GM21381 (cell line): ENCODE measurements around the gene CARD9.

Experiments used
- ATAC-seq: cut with Tn5 transposase; IDR thresholded peaks from one replicate; pipeline ENCODE4 v1.9.1; 2021; ENCODE audit warnings: mild to moderate bottlenecking, moderate library complexity; ENCODE audit not compliant: unreplicated experiment

The CARD9 gene

GRCh38 chr9:136337416-136338395 is 35.8 kb downstream of the CARD9 start:
- ATAC-seq: no peak

DNA sequence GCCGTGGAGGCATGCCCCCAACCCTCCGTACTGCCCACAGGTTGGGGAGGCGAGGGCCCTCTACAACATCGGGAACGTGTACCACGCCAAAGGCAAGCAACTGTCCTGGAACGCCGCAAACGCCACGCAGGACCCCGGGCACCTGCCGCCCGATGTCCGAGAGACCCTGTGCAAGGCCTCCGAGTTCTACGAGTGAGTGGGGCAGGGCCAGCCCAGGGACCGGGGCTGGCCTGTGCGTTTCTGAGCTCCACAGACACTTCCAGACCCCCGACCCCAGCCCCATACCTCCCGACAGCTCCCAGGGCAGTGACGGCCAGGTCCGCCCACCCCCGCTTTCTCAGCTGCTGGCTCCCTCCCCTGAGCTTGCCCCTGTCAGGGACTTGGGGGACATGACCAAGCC is 36.6 kb downstream of the CARD9 start:
- no peak for ATAC-seq

DNA sequence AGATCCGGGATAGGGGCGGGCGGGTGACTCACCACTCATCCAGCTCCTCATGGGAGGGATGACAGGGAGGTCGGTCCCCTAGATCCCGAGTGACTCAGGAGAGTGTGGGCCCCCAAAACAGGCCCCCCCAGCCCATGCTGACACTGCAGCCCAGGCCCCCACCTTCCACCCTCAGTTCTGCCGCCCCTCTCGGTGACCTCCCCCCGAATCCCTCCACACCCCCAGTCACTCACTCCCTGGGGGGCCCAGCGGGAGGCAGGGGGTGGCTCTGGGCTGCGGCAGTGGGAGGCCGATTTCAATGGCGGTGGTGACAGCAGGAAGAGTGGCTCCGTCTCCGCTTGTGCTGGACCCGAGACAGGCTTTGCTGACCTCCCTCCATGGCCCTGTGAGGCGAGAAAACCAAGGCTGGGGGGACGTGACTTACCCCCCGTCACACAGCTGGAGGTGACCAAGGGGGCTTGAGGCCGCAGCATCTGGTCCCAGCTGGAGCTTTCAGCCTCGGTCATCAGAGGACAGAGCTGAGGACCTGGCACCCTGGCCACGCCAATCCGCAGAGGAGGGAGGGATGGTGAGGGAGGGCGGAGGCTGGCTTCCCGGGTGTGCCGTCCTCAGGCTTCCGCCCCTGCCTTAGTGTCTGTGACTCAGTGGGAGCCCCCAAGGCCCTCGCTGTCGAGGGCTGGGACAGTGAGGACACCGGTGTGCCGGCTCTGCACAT is 37.2 kb downstream of the CARD9 start:
- no peak for ATAC-seq

DNA sequence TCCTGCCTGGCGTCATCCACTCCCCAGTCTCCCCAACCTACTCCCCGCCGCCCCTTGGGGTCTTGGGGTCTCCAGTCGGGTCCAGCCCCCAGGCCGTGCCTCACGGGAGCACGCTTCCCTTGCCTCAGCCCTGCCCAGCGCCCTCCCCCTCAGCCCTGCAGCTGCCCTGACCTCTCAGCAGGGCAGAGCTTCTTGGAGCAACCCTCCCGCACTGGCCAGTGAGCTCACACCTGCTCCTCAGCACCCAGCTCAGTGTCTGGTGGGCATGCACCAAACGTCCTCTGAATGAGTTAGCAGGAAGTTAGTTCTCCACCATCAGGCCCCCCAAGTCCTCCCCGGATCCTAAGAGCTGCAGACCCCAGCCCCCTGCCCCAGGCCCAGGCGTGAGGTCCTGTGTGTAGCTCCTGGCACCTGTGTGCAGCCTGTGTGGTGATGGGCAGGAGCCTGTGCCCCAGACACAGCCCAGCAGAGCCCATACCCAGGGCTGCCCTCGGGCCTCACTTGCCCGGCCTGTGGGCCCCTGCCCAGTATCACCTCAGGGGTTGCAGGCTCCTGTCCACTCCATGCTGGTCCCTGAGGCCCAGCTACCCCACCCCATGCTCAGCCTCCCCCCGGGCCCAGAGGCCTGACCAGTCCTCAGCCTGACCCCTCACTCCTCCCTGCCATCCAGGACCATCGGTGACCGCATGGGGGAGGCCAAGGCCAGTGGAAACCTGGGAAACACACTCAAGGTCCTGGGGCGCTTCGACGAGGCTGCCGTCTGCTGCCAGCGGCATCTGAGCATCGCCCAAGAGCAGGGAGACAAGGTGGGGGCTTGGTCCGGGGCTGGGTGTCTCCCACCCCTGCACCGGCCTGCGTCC is 37.9 kb downstream of the CARD9 start:
- ATAC-seq: no peak

DNA sequence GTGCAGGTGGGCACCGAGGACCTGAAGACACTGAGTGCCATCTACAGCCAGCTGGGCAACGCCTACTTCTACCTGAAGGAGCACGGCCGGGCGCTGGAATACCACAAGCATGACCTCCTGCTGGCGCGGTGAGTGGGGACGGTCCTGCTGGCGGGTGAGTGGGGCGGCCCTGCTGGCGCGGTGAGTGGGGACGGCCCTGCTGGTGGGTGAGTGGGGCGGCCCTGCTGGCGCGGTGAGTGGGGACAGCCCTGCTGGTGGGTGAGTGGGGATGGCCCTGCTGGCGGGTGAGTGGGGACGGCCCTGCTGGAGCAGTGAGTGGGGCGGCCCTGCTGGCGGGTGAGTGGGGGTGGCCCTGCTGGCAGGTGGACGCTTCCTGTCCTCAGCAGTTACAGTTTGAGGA is 38.9 kb downstream of the CARD9 start:
- no peak for ATAC-seq

DNA sequence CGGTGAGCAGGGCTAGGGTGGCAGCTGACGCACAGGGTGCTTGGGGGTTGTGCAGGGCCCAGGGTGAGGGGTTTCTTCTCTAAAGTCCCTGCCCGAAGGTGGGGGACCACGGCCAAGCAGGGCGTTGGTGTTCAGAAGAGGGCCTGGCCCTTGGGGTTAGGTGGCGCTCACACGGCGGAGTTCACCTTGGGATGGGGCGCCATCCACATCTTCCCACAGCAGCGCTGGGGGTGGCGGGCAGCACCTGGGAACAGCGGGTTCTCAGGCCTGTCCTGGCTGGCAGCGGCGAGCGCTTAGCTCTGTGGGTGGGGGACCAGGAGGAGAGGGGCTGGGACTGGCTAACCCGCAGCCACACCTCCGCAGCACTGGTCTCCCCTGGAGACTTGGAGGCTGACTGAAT is 40.0 kb downstream of the CARD9 start:
- ATAC-seq: no peak

DNA sequence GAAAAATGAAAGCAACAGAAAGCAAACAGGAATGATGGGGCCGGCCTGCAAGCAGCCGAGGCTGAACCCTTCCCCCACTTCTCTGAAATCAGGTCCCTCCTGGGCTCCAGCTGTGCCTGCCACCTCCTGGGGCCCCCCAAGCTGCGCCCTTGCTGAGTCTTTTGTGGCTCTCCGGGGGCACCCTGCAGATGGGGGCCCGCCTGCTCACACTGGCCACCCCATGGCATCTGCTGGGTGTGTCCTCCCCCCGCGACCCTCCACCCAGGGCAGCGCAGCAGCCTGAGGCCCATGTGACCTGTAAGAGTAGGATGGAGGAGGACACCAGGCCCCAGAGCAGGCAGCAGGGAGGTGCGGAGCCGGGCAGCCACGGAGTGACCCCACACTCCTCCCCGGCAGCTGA is 40.4 kb downstream of the CARD9 start:
- ATAC-seq: no peak

DNA sequence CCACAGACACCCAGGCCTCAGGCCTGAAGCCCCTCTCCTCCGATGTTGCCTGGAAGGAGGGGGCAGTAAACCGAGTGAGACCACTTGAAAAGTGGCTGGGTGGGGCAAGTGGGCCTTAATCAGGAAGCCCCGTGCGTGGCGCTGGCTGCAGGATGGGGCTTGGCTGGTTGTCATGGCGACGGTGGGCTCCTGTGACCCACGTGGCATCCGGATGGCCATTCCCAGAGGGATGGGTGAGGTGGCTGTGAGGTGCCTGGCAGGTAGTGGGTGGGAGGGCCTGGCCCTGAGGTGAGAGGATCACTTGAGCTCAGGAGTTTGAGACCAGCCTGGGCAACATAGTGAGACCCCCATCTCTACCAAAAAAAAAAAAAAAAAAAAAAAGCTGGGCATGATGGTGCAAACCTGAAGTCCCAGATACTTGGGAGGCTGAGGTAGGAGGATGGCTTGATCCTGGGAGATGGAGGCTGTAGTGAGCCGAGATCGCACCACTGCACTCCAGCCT is 40.9 kb downstream of the CARD9 start:
- ATAC-seq: no peak

DNA sequence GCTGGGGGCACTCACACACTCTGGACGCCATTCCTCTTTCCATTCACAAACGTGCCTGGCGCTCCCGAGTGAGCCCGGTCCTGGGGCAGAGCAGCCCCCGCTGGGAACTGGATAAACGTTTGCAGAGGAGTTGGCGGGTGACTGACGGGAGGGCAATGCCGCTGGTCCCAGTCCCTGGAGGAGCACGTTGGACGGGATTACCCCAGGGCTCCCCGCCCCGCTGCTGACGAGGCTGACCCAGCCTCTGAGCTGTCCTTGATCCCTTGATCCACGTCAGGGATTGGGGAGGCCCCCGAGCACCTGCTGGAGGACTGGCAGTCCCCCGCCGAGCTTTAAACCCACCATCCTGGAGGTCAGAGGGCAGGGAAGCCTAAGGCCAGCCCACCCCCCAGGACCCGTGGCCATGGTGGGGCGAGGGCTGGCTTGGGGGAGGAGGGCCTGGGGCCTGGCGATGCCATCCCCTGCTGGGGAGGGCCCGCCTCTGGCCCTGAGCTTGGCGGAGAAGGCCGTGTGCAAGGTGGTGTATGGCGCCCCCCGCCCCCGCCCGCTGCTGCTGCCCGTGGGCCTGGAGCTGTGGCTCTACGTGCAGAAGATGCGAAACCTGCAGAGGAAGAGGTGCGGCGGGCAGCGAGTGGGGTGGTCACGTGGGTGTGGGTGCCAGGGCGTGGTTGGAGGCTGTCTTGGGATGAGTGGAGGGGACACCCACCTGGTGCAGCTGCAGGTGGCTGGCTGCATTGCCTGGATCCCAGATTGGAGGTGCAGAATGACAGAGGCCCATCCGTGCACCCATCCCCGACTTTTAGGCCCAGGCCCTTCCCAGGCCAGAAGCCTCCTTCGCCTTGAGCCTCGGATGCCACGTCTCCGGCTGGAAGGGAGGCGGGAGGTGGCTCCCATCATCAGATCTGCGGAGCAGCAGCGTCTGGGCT is 41.6 kb downstream of the CARD9 start:
- no peak for ATAC-seq

- ATAC-seq: no peak
Observed at GRCh38 chr9:136331030-136331429, 42.4 kb downstream of the CARD9 start.

DNA sequence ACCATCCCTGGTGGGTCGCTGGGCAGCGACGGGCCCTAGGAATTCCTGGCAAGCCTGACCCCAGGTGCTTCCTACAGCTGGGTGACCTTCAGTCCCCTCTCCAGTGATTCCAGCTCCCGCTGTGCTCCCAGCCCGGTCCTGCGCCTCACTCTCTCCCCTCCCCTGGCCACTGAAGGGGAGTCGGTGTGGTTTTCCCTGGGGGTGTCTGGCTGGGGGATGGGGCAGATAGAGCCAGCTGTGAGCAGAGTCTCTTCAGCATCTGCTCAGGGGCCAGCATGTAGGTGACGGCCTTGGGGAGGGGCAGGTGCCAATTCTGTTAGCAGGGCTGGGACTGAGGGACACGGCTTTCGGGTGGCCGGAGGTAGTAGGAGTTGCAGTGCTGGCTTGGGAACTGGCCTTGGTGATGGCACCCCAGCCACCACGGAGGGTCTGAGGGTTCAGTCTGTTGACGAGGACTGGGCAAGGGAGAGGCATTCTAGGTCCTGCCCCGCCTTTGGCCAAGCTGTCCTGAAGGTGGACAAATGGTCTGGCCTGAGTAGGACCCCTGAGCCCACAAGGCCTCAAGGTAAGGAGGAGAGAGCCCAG is 43.0 kb downstream of the CARD9 start:
- no peak for ATAC-seq

DNA sequence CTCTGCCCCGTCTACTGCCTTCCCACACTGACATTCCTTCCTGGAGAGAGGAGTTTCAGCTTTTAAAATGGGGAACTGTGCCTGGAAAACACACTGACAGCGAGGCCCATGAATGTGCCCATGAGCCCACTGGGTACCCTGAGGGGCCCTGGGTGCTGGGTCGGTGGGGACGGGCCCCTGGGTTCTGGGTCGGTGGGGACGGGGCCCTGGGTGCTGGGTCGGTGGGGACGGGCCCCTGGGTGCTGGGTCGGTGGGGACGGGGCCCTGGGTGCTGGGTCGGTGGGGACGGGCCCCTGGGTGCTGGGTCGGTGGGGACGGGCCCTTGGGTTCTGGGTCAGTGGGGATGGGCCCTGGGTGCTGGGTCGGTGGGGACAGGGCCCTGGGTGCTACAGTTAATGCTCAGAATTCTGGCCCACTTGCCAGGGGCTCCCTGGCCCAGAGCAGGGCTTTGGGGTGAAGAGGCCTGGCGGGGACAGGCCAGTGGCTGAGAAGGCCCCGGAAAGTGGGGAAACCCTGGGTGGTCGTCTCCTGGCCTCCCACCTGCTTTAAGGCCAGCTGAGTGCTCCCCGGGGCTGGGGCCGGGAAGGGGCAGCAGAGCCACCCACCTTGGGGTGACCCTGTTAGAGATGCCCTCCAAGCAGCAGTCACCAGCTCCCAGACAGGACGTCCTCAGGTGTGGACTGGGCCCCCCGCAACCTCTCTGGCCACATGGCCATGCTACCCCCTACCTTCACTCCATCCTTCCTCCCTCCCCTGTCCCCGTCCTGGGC is 43.6 kb downstream of the CARD9 start:
- no peak for ATAC-seq

- ATAC-seq: no peak
Observed at GRCh38 chr9:136329211-136329627, 44.2 kb downstream of the CARD9 start.

DNA sequence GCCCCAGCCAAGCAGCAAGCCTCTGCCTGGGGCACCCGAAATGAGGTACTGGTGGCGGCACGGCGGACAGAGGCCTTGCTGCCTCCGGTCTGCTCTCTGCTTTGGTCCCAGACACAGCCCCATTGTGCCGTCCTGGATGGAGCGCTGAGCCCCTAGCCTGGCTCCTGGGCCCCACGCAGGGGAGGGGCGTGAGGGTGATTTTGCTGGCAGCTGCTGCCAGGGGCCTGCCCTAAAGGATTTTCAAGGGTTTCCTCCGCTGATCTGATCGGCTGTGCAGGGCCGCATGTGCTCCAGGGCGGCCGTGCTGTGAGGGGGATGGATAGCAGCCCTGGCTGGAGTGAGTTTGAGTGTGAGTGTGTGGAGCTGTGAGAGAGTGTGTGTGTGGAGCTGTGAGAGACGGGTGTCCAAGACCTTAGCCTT is 44.8 kb downstream of the CARD9 start:
- ATAC-seq: no peak

DNA sequence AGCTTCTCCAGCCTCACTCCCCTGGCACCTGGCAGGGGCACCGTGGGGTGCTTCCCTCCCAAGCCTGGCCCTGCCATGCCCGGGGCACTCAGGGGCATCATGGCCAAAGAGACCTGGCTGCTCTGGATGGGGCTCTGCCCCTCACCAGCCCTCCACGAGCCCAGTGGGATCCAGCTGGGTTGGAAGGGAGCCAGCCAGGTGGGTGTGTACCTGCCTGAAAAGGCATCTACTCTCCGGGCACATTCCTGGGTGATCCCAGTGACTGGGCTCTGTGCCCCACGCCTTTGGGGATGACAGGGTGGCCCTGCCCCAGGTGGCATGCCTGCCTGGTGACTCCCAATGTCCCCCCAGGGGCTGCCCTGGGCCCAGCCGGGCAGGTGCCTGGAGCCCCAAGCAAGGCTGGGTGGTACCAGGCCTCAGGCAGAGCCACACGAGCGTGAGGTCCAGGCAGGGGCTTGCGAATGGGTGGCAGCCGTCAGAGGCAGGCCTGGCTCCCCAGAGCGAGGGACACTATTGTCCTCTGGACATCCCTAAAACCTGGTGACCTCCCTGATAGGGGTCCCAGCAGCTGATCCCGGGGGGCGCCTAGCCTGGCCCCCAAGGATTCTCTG is 45.4 kb downstream of the CARD9 start:
- no peak for ATAC-seq

DNA sequence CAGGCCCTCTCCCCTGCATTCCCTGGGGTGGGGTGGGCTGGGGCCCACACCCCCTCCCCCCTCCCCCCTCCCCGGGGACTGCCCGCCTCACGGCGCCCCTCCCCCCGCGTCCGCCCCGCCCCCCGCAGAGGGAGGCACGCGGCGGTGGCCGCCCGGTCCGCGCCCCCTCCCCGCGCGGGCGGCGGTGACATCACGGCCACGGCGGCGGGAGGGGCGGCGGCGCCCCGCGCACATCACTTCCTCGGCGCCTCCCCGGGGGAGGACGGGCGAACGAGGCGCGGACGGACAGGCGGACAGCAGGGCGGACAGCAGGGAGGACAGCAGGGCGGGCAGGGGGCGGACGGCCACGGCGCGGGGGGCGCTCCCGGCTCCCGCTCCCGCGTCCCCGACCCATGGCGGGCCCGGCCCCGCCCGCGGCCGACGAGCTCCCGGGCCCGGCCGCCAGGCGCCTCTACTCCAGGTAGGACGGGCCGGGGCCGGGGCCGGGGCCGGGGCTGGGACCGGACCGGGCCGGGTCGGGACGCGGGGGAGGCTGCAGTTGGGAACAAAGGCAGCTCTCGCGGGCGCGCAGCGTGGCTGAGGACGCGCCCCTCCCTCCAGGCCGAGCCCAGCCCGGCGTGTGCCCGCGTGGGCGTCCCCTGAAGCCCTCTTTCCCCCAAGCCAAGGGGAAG is 46.0 kb downstream of the CARD9 start, which contains the start of gene GPSM1:
Gene GPSM1 (plus strand): TSS at position 236 of the 671 bp plus-strand sequence. CDS start 157 bp downstream, at position 393.
- ATAC-seq: no peak

DNA sequence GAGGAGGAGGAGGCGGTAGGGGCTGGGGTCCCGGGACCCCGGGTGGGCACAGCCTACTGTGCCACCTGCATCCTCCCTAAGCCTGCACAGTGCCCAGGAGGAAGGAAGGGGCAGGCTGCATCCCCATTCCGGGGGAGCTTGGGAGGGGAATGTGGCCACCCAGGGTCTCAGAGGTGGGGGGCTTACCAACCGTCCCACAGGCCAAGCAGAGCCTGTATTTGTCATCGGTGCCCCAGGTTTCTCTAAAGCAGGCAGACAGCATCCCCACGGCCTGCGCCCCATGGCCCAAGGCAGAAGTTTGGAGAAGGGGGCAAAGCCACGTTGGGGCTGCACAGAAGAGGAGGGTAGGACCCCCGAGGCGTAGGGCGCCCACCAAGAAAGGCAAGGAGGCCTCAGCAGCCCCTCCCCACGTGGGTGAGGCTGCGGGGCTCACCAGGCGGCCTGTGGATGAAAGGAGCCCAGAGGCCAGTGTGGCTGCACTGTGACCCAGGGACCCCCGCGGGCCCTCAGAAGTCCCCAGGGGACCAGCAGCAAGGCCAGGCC is 46.6 kb downstream of the CARD9 start:
- ATAC-seq: no peak
